Ectodermal cell (in vitro differentiated cells): ENCODE measurements around the gene PLEKHG4. TPM values are rescaled to one million over a fixed set of nuclear protein-coding genes. Genes with fewer than 3 reads are reported as not detected.

Experiments used
- H3K27ac ChIP-seq: 2 replicates; pipeline ENCODE4 v1.7.0; 2013; ENCODE audit warnings: mild to moderate bottlenecking, low read depth, low read length; ENCODE audit not compliant: insufficient read depth, poor library complexity, severe bottlenecking
- H3K27me3 ChIP-seq: 2 replicates; pipeline ENCODE4 v1.7.0; 2013; ENCODE audit warnings: mild to moderate bottlenecking, low read length; ENCODE audit not compliant: insufficient read depth, control insufficient read depth, poor library complexity, severe bottlenecking
- H3K36me3 ChIP-seq: one replicate; pipeline ENCODE4 v1.7.0; 2013; ENCODE audit warnings: low read length; ENCODE audit not compliant: control insufficient read depth, insufficient read depth
- H3K4me1 ChIP-seq: one replicate; pipeline ENCODE4 v1.7.0; 2013; ENCODE audit warnings: low read length; ENCODE audit not compliant: control insufficient read depth, insufficient read depth
- H3K4me3 ChIP-seq: 2 replicates; pipeline ENCODE4 v1.7.0; 2013; ENCODE audit warnings: low read depth, low read length, control low read depth; ENCODE audit not compliant: insufficient read depth
- H3K9me3 ChIP-seq: 2 replicates; pipeline ENCODE4 v1.7.0; 2013; ENCODE audit warnings: mild to moderate bottlenecking, low read length, moderate library complexity; ENCODE audit not compliant: control insufficient read depth
- WGBS, 2 experiments: methylation state at CpG; one replicate each; pipeline ENCODE4 v1.1.7; 2013; ENCODE audit warnings: missing lambda C conversion rate in 2 of 2; 5-methylcytosine and 5-hydroxymethylcytosine counted together
- polyA plus RNA-seq, 4 experiments: library from polyadenylated mRNA; stranded (reverse); fragments of 50-300 nt; gene quantifications; one replicate each; pipeline ENCODE4 v1.2.3, GENCODE V29; 2013

The PLEKHG4 gene, protein sequence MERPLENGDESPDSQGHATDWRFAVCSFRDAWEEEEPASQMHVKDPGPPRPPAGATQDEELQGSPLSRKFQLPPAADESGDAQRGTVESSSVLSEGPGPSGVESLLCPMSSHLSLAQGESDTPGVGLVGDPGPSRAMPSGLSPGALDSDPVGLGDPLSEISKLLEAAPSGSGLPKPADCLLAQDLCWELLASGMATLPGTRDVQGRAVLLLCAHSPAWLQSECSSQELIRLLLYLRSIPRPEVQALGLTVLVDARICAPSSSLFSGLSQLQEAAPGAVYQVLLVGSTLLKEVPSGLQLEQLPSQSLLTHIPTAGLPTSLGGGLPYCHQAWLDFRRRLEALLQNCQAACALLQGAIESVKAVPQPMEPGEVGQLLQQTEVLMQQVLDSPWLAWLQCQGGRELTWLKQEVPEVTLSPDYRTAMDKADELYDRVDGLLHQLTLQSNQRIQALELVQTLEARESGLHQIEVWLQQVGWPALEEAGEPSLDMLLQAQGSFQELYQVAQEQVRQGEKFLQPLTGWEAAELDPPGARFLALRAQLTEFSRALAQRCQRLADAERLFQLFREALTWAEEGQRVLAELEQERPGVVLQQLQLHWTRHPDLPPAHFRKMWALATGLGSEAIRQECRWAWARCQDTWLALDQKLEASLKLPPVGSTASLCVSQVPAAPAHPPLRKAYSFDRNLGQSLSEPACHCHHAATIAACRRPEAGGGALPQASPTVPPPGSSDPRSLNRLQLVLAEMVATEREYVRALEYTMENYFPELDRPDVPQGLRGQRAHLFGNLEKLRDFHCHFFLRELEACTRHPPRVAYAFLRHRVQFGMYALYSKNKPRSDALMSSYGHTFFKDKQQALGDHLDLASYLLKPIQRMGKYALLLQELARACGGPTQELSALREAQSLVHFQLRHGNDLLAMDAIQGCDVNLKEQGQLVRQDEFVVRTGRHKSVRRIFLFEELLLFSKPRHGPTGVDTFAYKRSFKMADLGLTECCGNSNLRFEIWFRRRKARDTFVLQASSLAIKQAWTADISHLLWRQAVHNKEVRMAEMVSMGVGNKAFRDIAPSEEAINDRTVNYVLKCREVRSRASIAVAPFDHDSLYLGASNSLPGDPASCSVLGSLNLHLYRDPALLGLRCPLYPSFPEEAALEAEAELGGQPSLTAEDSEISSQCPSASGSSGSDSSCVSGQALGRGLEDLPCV
- polyA plus RNA-seq (2013, experiment 1 of 4): 6.3 TPM
- 10.4 TPM for polyA plus RNA-seq (2013, experiment 2 of 4)
- 5.7 TPM for polyA plus RNA-seq (2013, experiment 3 of 4)
- polyA plus RNA-seq (2013, experiment 4 of 4): 9.2 TPM

DNA sequence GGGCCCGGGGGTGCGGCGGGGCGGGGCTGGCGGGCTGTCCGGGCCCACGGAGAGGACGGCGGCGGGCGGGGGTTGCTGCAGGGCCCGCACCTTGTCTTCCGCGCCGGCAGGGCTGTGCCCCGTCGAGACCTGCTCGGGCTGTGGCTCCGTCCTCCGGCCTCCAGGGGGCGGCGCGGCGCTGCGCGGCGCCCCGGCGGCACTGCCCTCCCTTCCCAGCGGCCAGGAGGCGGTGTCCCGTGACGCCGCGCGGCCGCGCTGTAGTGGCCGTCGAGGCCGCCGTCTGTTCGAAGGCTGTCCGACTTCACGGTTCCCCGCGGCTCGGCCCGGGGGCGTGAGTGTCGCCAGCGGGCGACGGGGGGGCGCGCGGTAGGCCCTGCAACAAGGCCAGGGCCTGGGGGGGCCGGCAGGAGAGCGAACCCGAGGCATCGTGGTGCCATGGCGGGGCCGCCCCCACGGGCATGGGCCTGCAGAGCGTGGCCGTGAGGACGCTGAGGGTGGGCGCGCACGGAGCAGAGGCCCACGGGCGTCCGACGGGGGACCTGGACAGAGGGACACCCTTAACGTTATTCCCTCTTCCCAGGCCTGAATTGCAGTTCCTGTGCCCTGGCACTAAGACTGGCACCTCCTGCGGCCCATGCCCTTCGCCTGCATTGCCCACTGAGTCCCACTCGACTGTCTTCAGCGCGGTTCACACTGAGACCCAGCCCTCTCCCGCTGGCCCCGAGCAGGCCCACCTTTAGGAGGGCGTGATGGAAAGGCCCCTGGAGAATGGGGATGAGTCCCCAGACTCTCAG is at the start of gene PLEKHG4:
PLEKHG4 (plus strand) TSS at position 237 of the 794 bp plus-strand sequence; CDS start at position 750, 513 bp downstream.
- Histone ChIP-seq H3K4me1 (no peaks in the 10 kb centered on the region), H3K27me3 (peaks cover 21% of the 10 kb centered on the region), H3K36me3 (no peaks in the 10 kb centered on the region), H3K4me3 (peak within 1 kb of the TSS; percentile 29), H3K27ac (no peak within 1 kb of the TSS), H3K9me3 (no peaks in the 10 kb centered on the region)
- WGBS, 2 experiments: 34% methylated on average over 83 of the region's 83 CpGs

DNA sequence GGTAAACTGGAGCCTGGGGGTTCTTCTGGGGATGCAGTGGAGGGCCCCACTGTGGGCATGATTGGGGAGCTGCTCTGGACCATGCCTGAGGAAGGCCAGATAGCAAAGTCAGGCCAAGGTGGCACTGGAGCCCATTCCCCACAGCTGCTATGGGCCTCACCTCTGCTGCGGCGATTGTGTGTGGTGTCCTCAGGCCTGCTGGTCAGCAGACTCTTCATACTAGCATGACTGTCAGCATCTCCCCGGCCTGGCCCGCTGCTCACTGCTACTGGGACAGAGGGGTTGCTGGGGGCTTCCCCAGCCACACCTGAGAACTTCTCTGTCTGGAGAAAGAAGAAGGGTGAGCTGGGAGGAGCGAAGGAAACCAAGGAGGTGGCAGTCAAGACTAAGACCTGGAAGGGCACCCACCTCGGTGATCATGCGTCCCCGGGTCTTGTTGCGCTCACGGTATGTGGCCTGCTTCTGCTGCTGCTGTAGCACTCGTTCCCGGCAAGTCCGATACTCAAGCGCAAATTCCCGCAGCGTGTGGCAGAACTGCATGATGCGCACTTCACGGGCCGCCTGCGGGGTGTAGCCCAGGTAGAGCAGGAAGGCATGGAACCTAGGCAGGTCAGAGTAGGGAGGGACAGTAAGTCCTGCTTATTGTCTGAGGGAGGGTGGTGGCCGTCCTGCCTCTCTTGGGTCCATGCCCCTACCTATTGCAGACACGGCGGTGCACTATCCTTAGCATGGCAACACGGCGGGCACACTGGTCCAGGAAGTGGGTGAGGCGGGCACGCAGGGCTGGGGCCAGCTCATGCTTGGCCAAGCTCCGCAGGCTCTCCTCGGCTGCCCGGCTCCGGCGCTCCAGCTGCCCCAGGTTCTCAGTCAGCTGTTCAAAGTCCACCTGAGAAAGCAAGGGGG is 49.2 kb upstream of the PLEKHG4 start:
- Histone ChIP-seq H3K27me3 (no peaks in the 10 kb centered on the region), H3K4me1 (peaks cover 6% of the 10 kb centered on the region), H3K9me3 (no peaks in the 10 kb centered on the region), H3K27ac (no peak overlapping the region), H3K36me3 (peaks cover 9% of the 10 kb centered on the region), H3K4me3 (no peak overlapping the region)
- WGBS, 2 experiments: 95% methylated on average over 32 of the region's 32 CpGs

DNA sequence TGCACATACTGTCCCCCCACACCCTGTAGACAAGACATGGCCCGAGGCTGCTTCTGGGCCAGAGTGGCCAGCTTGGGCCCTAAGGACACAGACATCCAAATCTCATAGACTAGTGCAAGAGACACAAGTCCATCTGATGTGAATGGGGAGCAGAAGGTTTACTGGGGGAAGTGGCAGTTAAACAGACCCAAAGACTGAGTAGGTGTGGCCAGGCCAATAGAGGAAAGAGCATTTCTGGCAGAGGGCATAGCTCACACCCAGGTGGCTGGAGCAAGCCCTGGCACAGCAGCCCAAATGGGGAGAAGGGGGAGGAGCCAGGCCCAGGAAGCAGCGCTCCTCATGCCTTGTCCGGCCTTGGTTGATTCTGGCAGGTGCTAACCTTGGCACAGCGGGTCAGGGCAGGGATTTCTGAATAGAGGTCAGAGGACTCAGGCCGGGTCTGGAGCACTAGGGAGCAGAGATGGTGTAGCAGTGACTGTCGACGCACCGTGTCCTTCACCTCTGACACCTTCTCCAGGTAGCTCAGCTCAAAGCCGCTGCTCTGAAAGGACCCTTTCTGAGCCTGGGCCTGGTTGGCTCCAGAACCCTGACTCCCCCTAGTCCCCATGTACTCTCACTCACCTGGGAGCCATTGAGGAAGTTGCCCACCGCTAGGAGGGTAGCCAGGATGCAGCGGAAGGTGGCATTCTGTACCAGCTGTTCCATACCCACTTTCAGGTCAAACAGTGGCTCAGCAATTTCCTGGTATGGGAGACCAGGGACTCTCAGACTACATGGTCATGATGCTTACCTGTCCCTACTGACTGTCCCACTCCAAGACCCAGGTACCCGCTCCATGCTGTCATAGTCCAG is 48.3 kb upstream of the PLEKHG4 start:
- H3K36me3 ChIP-seq: peaks cover 9% of the 10 kb centered on the region
- no peak overlapping the region for H3K4me3 ChIP-seq
- H3K9me3 ChIP-seq: no peaks in the 10 kb centered on the region
- H3K27ac ChIP-seq: no peak overlapping the region
- peaks cover 3% of the 10 kb centered on the region for H3K4me1 ChIP-seq
- no peaks in the 10 kb centered on the region for H3K27me3 ChIP-seq
- 94 to 96% methylated on average over 12 of the region's 12 CpGs for WGBS, 2 experiments

DNA sequence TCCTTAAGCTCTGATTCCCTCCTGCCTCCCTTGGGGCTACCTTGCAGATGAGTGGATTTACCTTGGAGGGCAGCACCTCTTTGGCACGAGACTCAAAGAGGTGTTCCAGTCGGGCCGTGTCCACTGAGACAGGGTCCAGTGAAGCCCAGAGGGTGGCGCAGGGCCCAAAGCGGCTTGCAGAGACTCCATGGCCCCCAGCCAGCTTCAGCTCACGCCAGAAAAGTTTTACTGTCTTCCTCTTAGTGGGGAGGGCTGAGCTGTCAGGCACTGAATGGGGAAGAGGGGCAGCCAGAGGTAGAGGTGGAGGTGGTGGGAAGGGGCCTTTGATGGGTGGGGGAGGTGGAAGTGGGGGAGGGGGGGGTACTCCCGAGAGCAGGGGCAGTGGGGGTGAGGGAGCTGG is 45.7 kb upstream of the PLEKHG4 start:
- peaks cover 5% of the 10 kb centered on the region for H3K36me3 ChIP-seq
- peaks cover 3% of the 10 kb centered on the region for H3K4me1 ChIP-seq
- no peaks in the 10 kb centered on the region for H3K9me3 ChIP-seq
- H3K4me3 ChIP-seq: no peak overlapping the region
- 91 to 93% methylated on average over 6 to 7 of the region's 7 CpGs for WGBS, 2 experiments
- H3K27me3 ChIP-seq: no peaks in the 10 kb centered on the region
- no peak overlapping the region for H3K27ac ChIP-seq

DNA sequence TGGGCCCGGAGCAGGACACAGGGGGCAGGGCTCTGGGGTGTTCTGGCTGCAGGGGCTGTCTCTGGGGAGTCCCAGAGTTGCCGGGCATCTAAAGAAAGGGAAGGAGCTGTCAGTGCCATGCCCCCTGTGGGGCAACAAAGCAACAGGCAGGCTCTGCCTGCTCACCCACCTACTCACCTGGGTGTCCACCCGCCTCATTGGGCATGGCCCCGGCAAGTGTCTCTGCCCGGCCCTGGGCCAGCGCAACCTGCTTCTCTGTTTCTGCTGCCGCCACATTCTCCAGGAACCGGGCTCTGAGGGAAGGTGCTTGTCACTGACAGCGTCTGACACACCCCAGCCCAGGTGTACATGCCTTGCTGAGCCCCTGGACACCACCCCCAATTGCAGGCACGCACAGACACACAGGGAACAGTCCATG is 45.1 kb upstream of the PLEKHG4 start:
- peaks cover 3% of the 10 kb centered on the region for H3K4me1 ChIP-seq
- H3K4me3 ChIP-seq: no peak overlapping the region
- no peaks in the 10 kb centered on the region for H3K36me3 ChIP-seq
- no peak overlapping the region for H3K27ac ChIP-seq
- WGBS, 2 experiments: 94% methylated on average over 10 of the region's 10 CpGs
- no peaks in the 10 kb centered on the region for H3K9me3 ChIP-seq
- H3K27me3 ChIP-seq: no peaks in the 10 kb centered on the region

- H3K4me3 ChIP-seq: no peak overlapping the region
- H3K27me3 ChIP-seq: no peaks in the 10 kb centered on the region
- H3K36me3 ChIP-seq: no peaks in the 10 kb centered on the region
- WGBS, 2 experiments: 84% methylated on average over 17 of the region's 17 CpGs
- H3K4me1 ChIP-seq: peaks cover 3% of the 10 kb centered on the region
- H3K9me3 ChIP-seq: no peaks in the 10 kb centered on the region
- peak overlapping the region; percentile 48 for H3K27ac ChIP-seq
Measured at GRCh38 chr16:67235816-67236562, 43.3 kb upstream of the PLEKHG4 start.

GRCh38 chr16:67236563-67237395 is 42.6 kb upstream of the PLEKHG4 start:
- no peak overlapping the region for H3K4me3 ChIP-seq
- no peaks in the 10 kb centered on the region for H3K9me3 ChIP-seq
- 87 to 91% methylated on average over 50 of the region's 50 CpGs for WGBS, 2 experiments
- H3K27ac ChIP-seq: no peak overlapping the region
- H3K27me3 ChIP-seq: no peaks in the 10 kb centered on the region
- H3K36me3 ChIP-seq: no peaks in the 10 kb centered on the region
- H3K4me1 ChIP-seq: peaks cover 3% of the 10 kb centered on the region
